ENCODE data around the gene UBE2E3.

Gene UBE2E3

DNA sequence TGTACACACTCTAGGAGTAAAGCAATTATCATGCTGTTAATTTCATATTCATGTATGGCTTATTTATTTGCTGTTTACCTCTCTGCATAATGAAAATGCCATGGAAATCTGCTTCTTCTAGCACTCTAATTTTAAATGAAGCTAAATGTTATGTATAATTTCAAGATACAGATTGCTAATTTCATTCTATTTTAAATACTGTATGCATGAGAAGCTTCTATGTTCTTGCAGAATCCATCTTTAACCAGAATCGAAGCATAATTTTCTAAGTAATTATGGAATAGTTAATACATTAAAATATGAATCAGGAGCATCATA, 127.2 kb downstream of the UBE2E3 start:
- H3K4me3 ChIP-seq (ENCODE audit: low read depth, low read length, poor library complexity, severe bottlenecking): no peak overlapping the region
- H3K9me3 ChIP-seq (ENCODE audit: low read length): no peaks in the 10 kb centered on the region
- H3K9me2 ChIP-seq (ENCODE audit: low read depth, low read length): no peaks in the 10 kb centered on the region
- no peaks in the 10 kb centered on the region for H3K36me3 ChIP-seq (ENCODE audit: insufficient read depth, low read length)
- no peak overlapping the region for H2AFZ ChIP-seq (ENCODE audit: low read length)
- no peak overlapping the region for H3K4me2 ChIP-seq (ENCODE audit: low read length)
- no peaks in the 10 kb centered on the region for H3F3A ChIP-seq (ENCODE audit: insufficient read depth, low read length)
- no peak overlapping the region for H3K9ac ChIP-seq (ENCODE audit: low read length)
- no peaks in the 10 kb centered on the region for H3K4me1 ChIP-seq (ENCODE audit: insufficient read depth, low read length, severe bottlenecking)
- no peak for TF ChIP-seq EZH2 (IDR thresholded peaks at IDR 0.05; ENCODE audit: borderline replicate concordance, low read length)
- TF ChIP-seq, protein P1, sequence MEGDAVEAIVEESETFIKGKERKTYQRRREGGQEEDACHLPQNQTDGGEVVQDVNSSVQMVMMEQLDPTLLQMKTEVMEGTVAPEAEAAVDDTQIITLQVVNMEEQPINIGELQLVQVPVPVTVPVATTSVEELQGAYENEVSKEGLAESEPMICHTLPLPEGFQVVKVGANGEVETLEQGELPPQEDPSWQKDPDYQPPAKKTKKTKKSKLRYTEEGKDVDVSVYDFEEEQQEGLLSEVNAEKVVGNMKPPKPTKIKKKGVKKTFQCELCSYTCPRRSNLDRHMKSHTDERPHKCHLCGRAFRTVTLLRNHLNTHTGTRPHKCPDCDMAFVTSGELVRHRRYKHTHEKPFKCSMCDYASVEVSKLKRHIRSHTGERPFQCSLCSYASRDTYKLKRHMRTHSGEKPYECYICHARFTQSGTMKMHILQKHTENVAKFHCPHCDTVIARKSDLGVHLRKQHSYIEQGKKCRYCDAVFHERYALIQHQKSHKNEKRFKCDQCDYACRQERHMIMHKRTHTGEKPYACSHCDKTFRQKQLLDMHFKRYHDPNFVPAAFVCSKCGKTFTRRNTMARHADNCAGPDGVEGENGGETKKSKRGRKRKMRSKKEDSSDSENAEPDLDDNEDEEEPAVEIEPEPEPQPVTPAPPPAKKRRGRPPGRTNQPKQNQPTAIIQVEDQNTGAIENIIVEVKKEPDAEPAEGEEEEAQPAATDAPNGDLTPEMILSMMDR (IDR thresholded peaks at IDR 0.05; ENCODE audit: low read length): no peak
- H3K27me3 ChIP-seq (ENCODE audit: insufficient read depth, low read length): no peaks in the 10 kb centered on the region
- H4K20me1 ChIP-seq (ENCODE audit: insufficient read depth, low read length): no peaks in the 10 kb centered on the region
- H3K27ac ChIP-seq (ENCODE audit: low read depth, low read length, poor library complexity, severe bottlenecking): no peak overlapping the region
- H3K79me2 ChIP-seq (ENCODE audit: insufficient read depth, low read length): no peaks in the 10 kb centered on the region

DNA sequence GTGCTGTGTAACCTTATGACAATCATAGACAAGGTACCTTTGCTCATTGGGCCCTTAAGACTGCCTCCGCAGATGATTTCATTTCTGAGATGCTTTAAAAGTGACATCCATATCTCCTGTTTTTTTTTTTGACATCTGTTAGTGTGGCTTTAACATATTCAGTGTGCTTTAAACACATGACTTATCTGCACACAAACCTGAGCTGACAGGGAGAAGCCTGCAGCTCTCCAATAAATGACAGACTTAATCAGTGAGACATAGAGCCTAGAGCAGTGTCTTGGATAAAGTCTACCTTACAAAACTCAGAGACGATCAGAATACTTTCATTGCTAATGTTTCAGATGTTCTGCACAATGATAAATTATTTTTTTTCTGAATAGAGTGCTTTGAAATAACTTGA, 130.7 kb downstream of the UBE2E3 start:
- no peaks in the 10 kb centered on the region for H4K20me1 ChIP-seq (ENCODE audit: insufficient read depth, low read length)
- no peaks in the 10 kb centered on the region for H3K9me3 ChIP-seq (ENCODE audit: low read length)
- H2AFZ ChIP-seq (ENCODE audit: low read length): no peak overlapping the region; the same call in 1 of the 2 replicates
- H3K36me3 ChIP-seq (ENCODE audit: insufficient read depth, low read length): no peaks in the 10 kb centered on the region
- H3K4me2 ChIP-seq (ENCODE audit: low read length): no peak overlapping the region
- no peak for TF ChIP-seq EZH2 (IDR thresholded peaks at IDR 0.05; ENCODE audit: borderline replicate concordance, low read length)
- TF ChIP-seq, protein P1 (IDR thresholded peaks at IDR 0.05; ENCODE audit: low read length): no peak
- no peaks in the 10 kb centered on the region for H3K27me3 ChIP-seq (ENCODE audit: insufficient read depth, low read length)
- H3K79me2 ChIP-seq (ENCODE audit: insufficient read depth, low read length): no peaks in the 10 kb centered on the region
- H3K4me1 ChIP-seq (ENCODE audit: insufficient read depth, low read length, severe bottlenecking): no peaks in the 10 kb centered on the region
- H3K4me3 ChIP-seq (ENCODE audit: low read depth, low read length, poor library complexity, severe bottlenecking): no peak overlapping the region
- no peak overlapping the region for H3K9ac ChIP-seq (ENCODE audit: low read length)
- H3F3A ChIP-seq (ENCODE audit: insufficient read depth, low read length): no peaks in the 10 kb centered on the region
- no peaks in the 10 kb centered on the region for H3K9me2 ChIP-seq (ENCODE audit: low read depth, low read length)
- H3K27ac ChIP-seq (ENCODE audit: low read depth, low read length, poor library complexity, severe bottlenecking): no peak overlapping the region

- no peak overlapping the region for H3K9ac ChIP-seq (ENCODE audit: low read length)
- H4K20me1 ChIP-seq (ENCODE audit: insufficient read depth, low read length): no peaks in the 10 kb centered on the region
- no peaks in the 10 kb centered on the region for H3K27me3 ChIP-seq (ENCODE audit: insufficient read depth, low read length)
- H2AFZ ChIP-seq (ENCODE audit: low read length): no peak overlapping the region
- H3F3A ChIP-seq (ENCODE audit: insufficient read depth, low read length): no peaks in the 10 kb centered on the region
- H3K79me2 ChIP-seq (ENCODE audit: insufficient read depth, low read length): no peaks in the 10 kb centered on the region
- no peaks in the 10 kb centered on the region for H3K36me3 ChIP-seq (ENCODE audit: insufficient read depth, low read length)
- H3K9me3 ChIP-seq (ENCODE audit: low read length): no peaks in the 10 kb centered on the region
- no peaks in the 10 kb centered on the region for H3K9me2 ChIP-seq (ENCODE audit: low read depth, low read length)
- no peak overlapping the region for H3K4me2 ChIP-seq (ENCODE audit: low read length)
- no peak overlapping the region for H3K27ac ChIP-seq (ENCODE audit: low read depth, low read length, poor library complexity, severe bottlenecking)
- no peaks in the 10 kb centered on the region for H3K4me1 ChIP-seq (ENCODE audit: insufficient read depth, low read length, severe bottlenecking)
- TF ChIP-seq, protein P1 (IDR thresholded peaks at IDR 0.05; ENCODE audit: low read length): no peak
- no peak for TF ChIP-seq EZH2 (IDR thresholded peaks at IDR 0.05; ENCODE audit: borderline replicate concordance, low read length)
- no peak overlapping the region for H3K4me3 ChIP-seq (ENCODE audit: low read depth, low read length, poor library complexity, severe bottlenecking)
These were observed 132.5 kb downstream of the UBE2E3 start for GRCh38 chr2:181112916-181113315.
